HuH-7 (cell line): Measurements from ENCODE around the gene RALGAPA2.
A peak's percentile ranks its signal among the peaks of the same experiment; 100 is the strongest.

ENCODE experiments used
- DNase-seq: peaks from one replicate; pipeline ENCODE4 v3.0.0; 2011; ENCODE audit warnings: low spot score

The RALGAPA2 gene

DNA sequence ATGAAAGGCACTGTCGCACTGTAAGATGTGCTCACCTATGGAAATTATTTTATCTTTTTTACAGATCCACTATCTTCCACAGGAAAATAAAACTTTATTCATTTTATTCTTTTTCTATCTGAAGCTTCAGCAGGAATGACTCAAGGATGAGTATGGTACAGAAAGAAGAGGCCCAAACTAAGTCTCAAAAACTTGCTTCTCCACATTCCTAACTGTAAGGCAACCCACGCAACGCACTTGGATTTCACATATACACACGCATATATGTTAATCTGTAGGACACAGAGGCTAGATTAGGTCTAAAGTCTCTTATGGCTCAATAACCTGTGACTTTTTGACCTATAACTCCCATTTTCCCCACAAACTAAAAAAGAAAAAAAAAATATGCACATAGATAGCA is 81.9 kb downstream of the RALGAPA2 start:
- no peak for DNase-seq

DNA sequence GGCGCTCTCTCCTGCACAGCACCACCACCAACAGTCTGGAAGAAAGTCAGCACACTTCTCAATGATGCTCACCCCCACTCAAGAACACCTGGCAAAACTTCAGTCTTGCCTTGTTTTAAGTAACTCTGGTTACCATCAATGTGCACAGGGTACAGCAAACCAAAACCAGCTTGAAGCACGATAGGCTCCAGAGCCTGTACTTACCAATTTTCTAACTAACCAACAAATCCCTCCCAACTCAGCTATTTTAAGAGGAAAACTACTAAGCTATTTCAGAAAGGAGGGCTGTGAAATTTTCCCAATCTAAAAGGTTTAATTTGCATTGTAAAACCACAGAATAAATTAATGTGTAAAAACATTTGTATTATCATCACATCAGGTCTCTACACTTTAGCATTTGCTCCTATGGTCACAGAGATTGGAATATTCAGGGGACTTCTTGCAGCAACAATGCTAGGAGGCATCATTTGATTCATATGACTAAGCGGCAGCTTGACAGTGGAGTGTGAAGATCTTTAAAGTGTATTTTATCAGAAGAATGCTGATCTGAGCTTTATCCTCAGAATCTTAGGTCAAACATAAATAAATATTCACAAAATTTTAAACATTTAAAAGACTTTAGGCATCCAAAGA is 82.8 kb downstream of the RALGAPA2 start:
- DNase-seq: no peak

DNA sequence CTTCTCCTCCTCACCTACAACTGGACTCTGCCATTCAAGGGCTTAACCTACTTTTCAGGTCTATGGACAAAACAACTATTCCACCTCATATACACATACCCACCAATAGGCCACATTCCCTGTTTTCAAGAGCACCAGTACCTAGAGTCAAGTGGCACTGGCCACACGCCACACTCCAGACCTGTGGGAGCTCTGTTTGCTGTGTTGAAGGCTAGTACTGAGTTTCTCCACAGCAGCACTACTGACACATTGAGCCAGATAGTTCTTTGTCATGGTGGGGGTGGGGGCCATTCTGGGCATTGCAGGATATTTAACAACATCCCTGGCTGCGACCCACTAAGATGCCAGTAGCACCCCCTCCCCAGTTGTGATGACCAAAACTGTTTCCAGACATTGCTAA is 84.1 kb downstream of the RALGAPA2 start:
- DNase-seq: no peak

GRCh38 chr20:20627471-20627870 is 85.0 kb downstream of the RALGAPA2 start:
- DNase-seq: no peak

DNA sequence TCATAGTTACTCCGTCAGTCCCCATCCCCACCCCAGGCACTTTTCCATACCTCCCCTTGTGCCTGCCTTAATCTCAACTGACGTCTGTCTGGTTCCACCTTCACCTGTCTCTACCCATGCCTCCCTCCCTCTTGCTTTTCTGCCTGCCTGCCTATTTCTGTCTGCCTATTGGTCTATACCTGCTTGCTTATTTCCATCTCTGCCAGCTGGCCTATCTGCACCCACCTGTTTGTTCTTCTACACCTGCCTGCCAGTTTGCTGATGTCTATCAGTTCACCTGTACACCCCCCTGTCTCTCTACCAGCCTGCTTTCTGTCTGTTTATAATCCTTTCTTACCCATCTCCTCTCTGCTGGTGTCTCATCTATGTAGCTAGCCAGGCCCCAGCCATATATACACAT is 87.5 kb downstream of the RALGAPA2 start:
- no peak for DNase-seq

DNA sequence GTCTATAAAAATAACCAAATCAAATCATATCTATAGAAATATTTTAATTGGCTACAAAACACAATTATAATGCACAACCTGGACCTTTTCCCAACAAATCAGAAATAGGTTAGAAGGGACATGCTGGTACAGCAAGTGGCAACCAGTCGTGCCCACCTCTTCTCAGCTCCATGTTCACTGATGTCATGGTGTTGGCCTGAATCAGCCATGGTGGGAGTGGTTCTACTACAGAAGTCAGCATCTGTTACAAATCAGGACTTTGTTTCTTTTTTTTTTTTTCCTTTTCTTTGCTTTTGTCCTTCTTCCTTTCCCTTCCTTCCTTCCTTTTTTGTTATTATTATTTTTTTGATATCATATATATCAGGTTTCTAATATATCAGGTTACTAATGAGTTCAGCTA is 91.2 kb downstream of the RALGAPA2 start:
- DNase-seq: no peak

DNA sequence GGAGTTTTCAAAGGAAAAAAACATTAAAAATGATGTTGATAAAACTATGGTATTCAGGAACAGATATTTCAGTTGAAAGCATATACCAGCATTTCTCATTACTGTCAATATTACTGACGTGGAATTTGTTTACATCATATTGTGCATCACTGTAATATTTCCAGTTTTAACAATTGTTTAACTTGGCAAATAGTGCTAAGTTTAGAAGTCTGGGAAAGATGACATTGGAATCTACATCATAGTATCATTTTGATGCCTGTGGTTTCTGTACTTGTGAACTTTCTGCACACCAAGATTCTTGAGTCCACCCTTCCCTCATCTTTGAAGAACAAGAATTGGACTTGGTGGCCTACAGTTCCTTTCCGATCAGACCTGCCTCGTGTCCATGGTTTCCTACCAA is 98.1 kb downstream of the RALGAPA2 start:
- no peak for DNase-seq

- no peak for DNase-seq
Measured at GRCh38 chr20:20612251-20612650, 100.2 kb downstream of the RALGAPA2 start.

DNA sequence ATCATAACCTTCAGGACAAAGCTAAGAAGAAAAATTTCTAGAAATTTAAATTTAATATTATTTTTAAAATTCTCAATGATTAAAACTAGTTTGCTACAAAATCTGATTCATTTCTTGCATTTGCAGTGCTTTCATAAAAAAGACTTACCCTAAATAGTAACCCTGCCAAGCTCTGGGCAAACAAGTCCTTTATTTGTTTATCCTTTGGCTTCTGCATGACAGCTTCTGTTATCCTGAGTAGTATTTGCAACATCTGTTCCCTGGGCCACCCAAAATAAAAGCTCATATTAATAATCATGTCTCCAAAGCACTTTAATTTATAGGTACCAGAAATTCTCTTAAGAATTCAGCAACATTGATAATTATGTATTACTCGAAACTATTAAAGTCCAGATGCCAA is 101.3 kb downstream of the RALGAPA2 start:
- no peak for DNase-seq

DNA sequence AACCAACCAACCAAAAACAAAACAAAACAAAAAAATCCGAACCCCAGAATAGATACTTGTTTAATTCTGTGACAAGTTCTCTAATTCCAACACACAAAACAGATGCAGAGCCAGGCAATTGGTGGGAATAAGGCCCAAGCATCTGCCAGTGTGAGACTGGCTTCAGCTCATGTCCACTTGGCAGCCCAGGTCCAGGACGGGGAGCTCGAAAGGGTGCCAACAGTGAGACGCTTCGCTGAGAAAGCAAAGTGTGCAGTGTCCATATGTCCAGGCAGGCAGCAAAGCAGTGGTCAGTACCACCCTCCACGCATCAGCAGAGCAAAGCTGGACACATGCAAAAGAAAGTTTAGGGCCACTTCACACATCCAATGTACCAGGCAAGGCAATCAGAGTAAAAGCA is 102.9 kb downstream of the RALGAPA2 start:
- no peak for DNase-seq

- DNase-seq: no peak
Measured at GRCh38 chr20:20608641-20609040, 103.8 kb downstream of the RALGAPA2 start.

DNA sequence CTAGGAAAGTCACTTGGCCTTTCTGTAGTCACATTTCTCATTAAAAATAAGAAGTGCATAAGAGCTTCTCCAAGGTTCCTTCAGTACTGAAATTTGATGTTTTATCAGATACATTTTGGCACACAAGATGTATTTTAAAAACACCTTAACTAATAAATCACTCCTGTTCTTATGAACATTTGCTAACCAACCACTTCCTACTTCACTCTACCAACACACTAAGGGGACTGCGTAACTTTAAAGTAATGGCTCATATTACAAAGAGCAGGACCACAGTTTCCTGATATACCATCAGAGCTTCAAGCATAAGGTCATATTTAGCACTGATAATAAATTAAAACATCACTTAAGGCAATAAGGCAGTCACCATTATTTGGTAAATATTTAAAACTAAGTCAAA is 104.4 kb downstream of the RALGAPA2 start:
- no peak for DNase-seq

DNA sequence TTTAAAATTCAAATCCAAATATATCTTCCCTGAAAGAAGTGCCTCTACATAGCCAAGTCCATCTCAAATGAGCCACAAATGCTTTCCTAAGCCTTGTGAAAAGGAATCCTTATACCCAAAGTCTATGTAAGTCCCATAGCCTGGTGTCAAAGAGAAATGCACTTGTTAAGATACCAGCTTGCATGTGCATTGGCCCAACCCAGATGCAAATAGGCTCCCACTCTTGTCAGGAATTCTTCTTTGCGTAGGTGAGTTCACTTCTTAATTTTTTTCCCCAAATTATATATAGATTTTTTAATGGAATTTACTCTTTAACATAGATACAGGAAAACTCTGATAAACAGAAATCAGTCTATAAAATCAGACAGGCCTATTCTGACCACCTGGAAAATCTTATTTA is 105.6 kb downstream of the RALGAPA2 start:
- DNase-seq: no peak

DNA sequence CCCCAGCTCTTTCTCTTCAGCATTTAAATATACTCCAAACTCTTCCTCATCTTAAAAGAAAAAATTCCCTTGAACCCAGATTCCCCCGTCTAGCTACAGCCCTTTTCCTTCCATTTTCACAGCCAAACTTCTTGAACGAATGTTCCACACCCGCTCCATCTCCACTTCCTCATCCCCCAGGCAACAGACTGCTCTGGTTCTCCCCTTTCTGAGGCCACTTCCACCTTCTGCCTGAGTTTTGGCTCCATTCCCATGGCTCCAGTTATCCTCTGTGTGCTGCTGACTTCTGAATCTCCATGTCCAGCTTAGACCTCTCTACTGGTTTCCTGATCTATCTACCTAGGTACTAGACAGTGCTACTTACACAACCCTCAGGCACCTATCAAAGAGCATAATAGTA is 106.4 kb downstream of the RALGAPA2 start:
- no peak for DNase-seq

GRCh38 chr20:20604907-20605306 is 107.5 kb downstream of the RALGAPA2 start:
- DNase-seq: no peak

DNA sequence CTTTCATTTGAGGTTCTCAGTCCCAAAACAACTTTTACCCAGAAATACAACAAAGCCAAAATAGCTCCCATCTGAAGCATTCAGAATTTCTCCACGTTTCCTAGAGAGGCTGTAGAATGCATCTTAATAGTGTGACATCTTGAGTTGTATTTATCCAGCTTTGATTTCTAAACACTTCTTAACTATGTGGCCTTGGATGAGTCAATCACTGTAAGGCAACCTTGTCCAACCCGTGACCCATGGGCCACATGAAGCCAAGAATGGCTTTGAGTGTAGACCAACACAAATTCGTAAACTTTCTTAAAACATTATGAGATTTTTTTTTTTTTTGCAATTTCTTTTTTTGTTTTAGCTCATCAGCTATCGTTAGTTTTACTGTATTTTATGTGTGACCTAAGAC is 108.1 kb downstream of the RALGAPA2 start:
- no peak for DNase-seq

- no peak for DNase-seq
Measured at GRCh38 chr20:20603339-20603990, 109.0 kb downstream of the RALGAPA2 start.

DNA sequence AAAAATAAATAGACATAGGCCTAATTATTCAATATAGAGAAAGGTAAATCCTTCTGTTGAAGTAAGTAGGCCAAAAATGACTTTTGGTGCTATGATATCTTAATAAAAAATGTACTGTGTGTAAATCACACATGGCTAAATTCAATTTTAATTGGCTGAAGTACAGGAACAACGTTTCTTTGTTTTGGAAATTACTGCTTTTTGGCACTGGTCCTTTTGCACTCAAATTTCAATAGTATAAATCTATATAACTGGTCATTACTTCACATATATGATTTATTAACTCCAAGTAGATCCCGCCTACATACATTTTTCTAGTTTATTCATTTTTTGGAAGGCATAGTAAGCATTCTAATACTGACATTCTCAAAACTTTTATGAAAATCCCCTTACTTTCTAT is 114.5 kb downstream of the RALGAPA2 start:
- no peak for DNase-seq

DNA sequence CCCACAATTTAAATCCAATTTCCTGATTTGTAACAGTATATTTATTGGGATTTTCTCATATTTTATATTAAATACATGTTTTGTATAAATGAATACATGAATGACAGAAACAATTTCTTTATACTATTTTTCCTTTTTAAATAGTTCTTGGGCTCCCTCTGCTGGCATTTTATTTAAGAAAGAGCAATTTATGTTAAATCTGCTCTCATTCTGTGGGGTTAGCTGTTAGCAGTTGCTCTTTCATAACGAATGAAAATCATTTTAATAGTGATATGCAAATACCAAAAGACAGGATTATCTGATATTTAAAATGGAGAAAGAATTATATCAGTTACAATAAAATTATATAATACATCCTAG is 118.3 kb downstream of the RALGAPA2 start:
- DNase-seq: no peak

GRCh38 chr20:20593447-20594170 is 118.8 kb downstream of the RALGAPA2 start:
- DNase-seq: peak; percentile 55

GRCh38 chr20:20585146-20585545 is 127.3 kb downstream of the RALGAPA2 start:
- DNase-seq: no peak

DNA sequence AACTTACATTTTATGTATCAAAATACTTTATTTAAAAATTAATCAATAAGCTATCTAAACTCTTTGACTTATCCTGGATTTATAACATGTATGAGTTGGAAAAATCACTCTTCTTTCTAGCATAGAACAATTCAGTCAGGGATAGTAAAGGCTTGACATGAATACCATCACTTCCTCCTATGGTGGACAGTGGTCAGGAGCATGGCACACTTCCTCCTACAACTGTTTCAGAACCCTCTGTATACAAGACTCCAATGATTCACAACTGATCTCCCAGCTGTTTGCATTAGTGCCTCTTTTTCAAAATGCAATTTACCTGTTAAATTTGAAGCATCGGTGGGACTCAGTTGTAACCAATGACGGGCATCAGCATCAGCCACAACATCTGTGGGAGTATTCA is 129.7 kb downstream of the RALGAPA2 start:
- no peak for DNase-seq

DNA sequence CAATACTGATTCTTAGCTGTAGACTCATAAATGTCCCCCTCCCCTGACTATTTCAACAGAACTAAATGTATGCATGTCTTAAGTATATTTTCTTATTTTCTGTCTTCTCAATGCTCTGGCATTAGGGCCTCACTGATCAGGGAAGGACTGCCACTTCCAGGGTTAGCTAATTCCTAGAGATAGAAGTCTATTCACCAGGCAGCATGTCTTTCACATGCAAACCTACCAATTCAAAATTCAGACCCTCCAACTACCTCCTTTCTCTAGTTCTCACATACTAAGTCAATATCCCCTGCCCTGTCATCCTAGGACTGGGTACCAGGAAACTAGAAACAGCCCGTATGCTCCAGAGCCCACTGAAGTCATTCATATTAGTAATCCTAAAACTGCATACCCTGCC is 132.3 kb downstream of the RALGAPA2 start:
- DNase-seq: no peak

GRCh38 chr20:20578838-20579237 is 133.6 kb downstream of the RALGAPA2 start:
- no peak for DNase-seq
